Hepatic stellate cell (primary cell): ENCODE data around the gene OR51B4.
"Not testable (repeated sequence)": the region's sequence is repeated elsewhere in the genome, so short reads cannot be mapped to it uniquely, and the experiment has no call there.

Source experiments
- DNase-seq: peaks from one replicate; pipeline ENCODE4 v3.0.0; 2011; ENCODE audit warnings: low spot score

The OR51B4 gene

GRCh38 chr11:5274395-5274794, 27.4 kb downstream of the OR51B4 start:
- DNase-seq, result no peak

GRCh38 chr11:5272395-5273017, 29.2 kb downstream of the OR51B4 start:
- DNase-seq, result no peak

GRCh38 chr11:5269715-5270147, 32.0 kb downstream of the OR51B4 start, which contains the start of gene HBE1:
TSS of gene HBE1 (minus strand) at chr11:5269945. CDS start at chr11:5269890, 55 bp downstream.
- no peak for DNase-seq

- no peak for DNase-seq
Observed at GRCh38 chr11:5267033-5267563, 34.6 kb downstream of the OR51B4 start.

- no peak for DNase-seq
Observed at GRCh38 chr11:5266609-5267008, 35.1 kb downstream of the OR51B4 start.

- no peak for DNase-seq
Observed at GRCh38 chr11:5265832-5266231, 35.9 kb downstream of the OR51B4 start.

GRCh38 chr11:5258543-5259262, 43.0 kb downstream of the OR51B4 start:
- DNase-seq, result no peak

- DNase-seq, result no peak
Observed at GRCh38 chr11:5257296-5257695, 44.5 kb downstream of the OR51B4 start.

- not testable (repeated sequence) for DNase-seq
Observed at GRCh38 chr11:5254646-5255413, 46.9 kb downstream of the OR51B4 start, which contains the start of gene HBG2. TSS of gene HBG2 (minus strand) at chr11:5254781. CDS start at chr11:5254728, 53 bp downstream.

- not testable (repeated sequence) for DNase-seq
Observed at GRCh38 chr11:5254023-5254422, 47.7 kb downstream of the OR51B4 start.

GRCh38 chr11:5253440-5253839, 48.3 kb downstream of the OR51B4 start:
- not testable (repeated sequence) for DNase-seq

GRCh38 chr11:5252919-5253265, 48.9 kb downstream of the OR51B4 start:
- DNase-seq, result no peak

- DNase-seq, result no peak
Observed at GRCh38 chr11:5252192-5252918, 49.4 kb downstream of the OR51B4 start.

GRCh38 chr11:5251746-5252145, 50.0 kb downstream of the OR51B4 start:
- DNase-seq, result no peak
